Upper lobe of left lung (tissue), 6 donors: ENCODE results near the gene SFMBT1. TPM values are rescaled to one million over a fixed set of nuclear protein-coding genes. Genes with fewer than 3 reads are reported as not detected.

Experiments
- ATAC-seq, 2 donors: fragments of 200-7000 bp; cut with Tn5 transposase; one replicate each; pipeline ENCODE4 v1.9.1; 2022; ENCODE audit warnings: mild to moderate bottlenecking in 2 of 2, moderate library complexity in 2 of 2; ENCODE audit not compliant: low FRiP score in 2 of 2
- DNase-seq, 2 donors: peaks; one replicate each; pipeline ENCODE4 v3.0.0-alpha.2; 2019 to 2020
- H3K27ac ChIP-seq, 4 donors: fragments of 200-600 bp; sonication (generic); one replicate each; pipeline ENCODE4 v1.5.1; 2016 to 2019
- H3K27me3 ChIP-seq, 4 donors: fragments of 200-600 bp; sonication (generic); one replicate each; pipeline ENCODE4 v1.5.1; 2017 to 2019
- H3K36me3 ChIP-seq, 4 donors: fragments of 200-600 bp; sonication (generic); one replicate each; pipeline ENCODE4 v1.5.1; 2016 to 2019
- H3K4me1 ChIP-seq, 4 donors: fragments of 200-600 bp; sonication (generic); one replicate each; pipeline ENCODE4 v1.5.1; 2018 to 2019
- H3K4me3 ChIP-seq, 4 donors: fragments of 200-600 bp; sonication (generic); one replicate each; pipeline ENCODE4 v1.5.1; 2017 to 2019; ENCODE audit warnings: mild to moderate bottlenecking in 2 of 4, moderate library complexity in 1 of 4
- H3K9me3 ChIP-seq, 4 donors: fragments of 200-600 bp; sonication (generic); one replicate each; pipeline ENCODE4 v1.5.1; 2018 to 2019
- CTCF ChIP-seq, 6 experiments: fragments of 450-650 bp in 4 of 6; fragments of 200-600 bp in 2 of 6; sonication (generic) in 2 of 6; IDR thresholded peaks; one replicate each; pipeline ENCODE4 v1.5.1; 2016 to 2019; ENCODE audit warnings: antibody characterized with exemption in 6 of 6
- EP300 ChIP-seq, 4 donors: sonication (generic); formaldehyde crosslinking; IDR thresholded peaks; one replicate each; pipeline ENCODE4 v1.5.1; 2017; ENCODE audit warnings: antibody characterized with exemption in 4 of 4, control low read depth in 2 of 4
- POLR2A ChIP-seq, 4 donors: fragments of 450-650 bp; IDR thresholded peaks; one replicate each; pipeline ENCODE4 v1.5.1; 2016 to 2017; ENCODE audit warnings: antibody characterized with exemption in 4 of 4, mild to moderate bottlenecking in 2 of 4
- POLR2AphosphoS5 ChIP-seq, 2 donors: sonication (generic); formaldehyde crosslinking; IDR thresholded peaks; one replicate each; pipeline ENCODE4 v1.5.1; 2017; ENCODE audit warnings: antibody characterized with exemption in 2 of 2
- WGBS, 2 donors: methylation state at CpG; one replicate each; pipeline ENCODE4 v1.1.5; 2017 to 2018; 5-methylcytosine and 5-hydroxymethylcytosine counted together
- total RNA-seq, 6 donors: library from RNA; depleted of rRNA in 4 of 6; stranded (reverse); fragments of >200 nt in 4 of 6; gene quantifications; one replicate each; pipeline versions ENCODE4 v1.1.0 to v1.2.1, GENCODE V29; 2016 to 2021
- donor health status: DM: no; HTN: no; CAD: no; lungs with moderate emphysema.
- donor health status: DM: no; HTN: yes; CAD: no; lungs with severe emphysema.

The SFMBT1 gene
- total RNA-seq, 6 donors from 2014 or later: 12.8 to 69.9 (median 32.9) TPM

GRCh38 chr3:52891615-52892081 lies 154.2 kb downstream of the SFMBT1 start:
- H3K27me3 ChIP-seq: no peaks in the 10 kb centered on the region
- no peak overlapping the region for H3K4me3 ChIP-seq
- peaks cover 54 to 77% (median 58%) of the 10 kb centered on the region in 4 donors for H3K4me1 ChIP-seq
- H3K27ac ChIP-seq: peak overlapping the region; percentile 60 to 89 (median 68)
- H3K36me3 ChIP-seq: no peaks in the 10 kb centered on the region
- ATAC-seq: peak; percentile 76 to 84
- H3K9me3 ChIP-seq: no peaks in the 10 kb centered on the region
- 53 to 55% methylated on average over 2 of the region's 2 CpGs for WGBS, 2 donors
- peak in 1 of 2 donors; percentile 58 for DNase-seq
- TF ChIP-seq CTCF (IDR thresholded peaks at IDR 0.05) (no peak), EP300 (IDR thresholded peaks at IDR 0.05) (no peak), POLR2AphosphoS5 (IDR thresholded peaks at IDR 0.05) (no peak), POLR2A (IDR thresholded peaks at IDR 0.05) (no peak)

- TF ChIP-seq EP300 (IDR thresholded peaks at IDR 0.05): no peak
- no peak for TF ChIP-seq CTCF (IDR thresholded peaks at IDR 0.05)
- TF ChIP-seq POLR2AphosphoS5 (IDR thresholded peaks at IDR 0.05): no peak
- no peak for TF ChIP-seq POLR2A (IDR thresholded peaks at IDR 0.05)
- no peaks in the 10 kb centered on the region for H3K9me3 ChIP-seq
- WGBS, 2 donors: 37 to 56% methylated on average over 7 to 9 of the region's 9 CpGs
- H3K4me3 ChIP-seq: no peak overlapping the region
- H3K4me1 ChIP-seq: peaks cover 51 to 72% (median 54%) of the 10 kb centered on the region in 4 donors
- H3K36me3 ChIP-seq: no peaks in the 10 kb centered on the region
- peak; percentile 32 to 77 for DNase-seq
- ATAC-seq: peak in 1 of 2 donors; percentile 57
- peak overlapping the region; percentile 60 to 89 (median 68) for H3K27ac ChIP-seq
- H3K27me3 ChIP-seq: no peaks in the 10 kb centered on the region
These were observed 154.7 kb downstream of the SFMBT1 start for GRCh38 chr3:52891164-52891563.

- WGBS, 2 donors: 68 to 73% methylated on average over 5 of the region's 5 CpGs
- no peak for TF ChIP-seq POLR2A (IDR thresholded peaks at IDR 0.05)
- no peak for TF ChIP-seq EP300 (IDR thresholded peaks at IDR 0.05)
- no peak for TF ChIP-seq CTCF (IDR thresholded peaks at IDR 0.05)
- TF ChIP-seq POLR2AphosphoS5 (IDR thresholded peaks at IDR 0.05): no peak
- no peaks in the 10 kb centered on the region for H3K27me3 ChIP-seq
- peak overlapping the region; percentile 37 to 89 (median 66) for H3K27ac ChIP-seq
- H3K4me3 ChIP-seq: no peak overlapping the region
- DNase-seq: no peak
- ATAC-seq: no peak
- no peaks in the 10 kb centered on the region for H3K9me3 ChIP-seq
- peaks cover 47 to 72% (median 50%) of the 10 kb centered on the region in 4 donors for H3K4me1 ChIP-seq
- H3K36me3 ChIP-seq: peaks cover 0 to under 1% (median 0%) of the 10 kb centered on the region in 4 donors
These were observed 155.1 kb downstream of the SFMBT1 start for GRCh38 chr3:52890735-52891134.

GRCh38 chr3:52889901-52890300 lies 156.0 kb downstream of the SFMBT1 start:
- H3K27ac ChIP-seq: peak overlapping the region in 1 of 4 donors; percentile 89
- DNase-seq: no peak
- peaks cover 39 to 64% (median 45%) of the 10 kb centered on the region in 4 donors for H3K4me1 ChIP-seq
- H3K9me3 ChIP-seq: no peaks in the 10 kb centered on the region
- peaks cover 0 to 6% (median 0%) of the 10 kb centered on the region in 4 donors for H3K36me3 ChIP-seq
- H3K27me3 ChIP-seq: no peaks in the 10 kb centered on the region
- no peak for TF ChIP-seq POLR2A (IDR thresholded peaks at IDR 0.05)
- TF ChIP-seq CTCF (IDR thresholded peaks at IDR 0.05): no peak
- TF ChIP-seq POLR2AphosphoS5 (IDR thresholded peaks at IDR 0.05): no peak
- no peak for TF ChIP-seq EP300 (IDR thresholded peaks at IDR 0.05)
- no peak for ATAC-seq
- H3K4me3 ChIP-seq: no peak overlapping the region
- 64 to 79% methylated on average over 8 of the region's 8 CpGs for WGBS, 2 donors

- TF ChIP-seq EP300 (IDR thresholded peaks at IDR 0.05) (no peak), POLR2A (IDR thresholded peaks at IDR 0.05) (no peak), POLR2AphosphoS5 (IDR thresholded peaks at IDR 0.05) (no peak), CTCF (IDR thresholded peaks at IDR 0.05) (no peak)
- 82 to 91% methylated on average over 4 of the region's 4 CpGs for WGBS, 2 donors
- no peaks in the 10 kb centered on the region for H3K27me3 ChIP-seq
- no peak overlapping the region for H3K4me3 ChIP-seq
- ATAC-seq (no peak), DNase-seq (peak in 1 of 2 donors; percentile 14)
- peaks cover 0 to 6% (median 0%) of the 10 kb centered on the region in 4 donors for H3K36me3 ChIP-seq
- no peak overlapping the region for H3K27ac ChIP-seq
- H3K9me3 ChIP-seq: no peaks in the 10 kb centered on the region
- H3K4me1 ChIP-seq: peaks cover 15 to 41% (median 27%) of the 10 kb centered on the region in 4 donors
These were observed 158.7 kb downstream of the SFMBT1 start for GRCh38 chr3:52887166-52887565.
